NCI-H460 (cell line): ENCODE results near the gene NADSYN1. TPM values are rescaled to one million over a fixed set of nuclear protein-coding genes. Genes with fewer than 3 reads are reported as not detected.
"Not testable (repeated sequence)": the region's sequence is repeated elsewhere in the genome, so short reads cannot be mapped to it uniquely, and the experiment has no call there.

ENCODE experiments used
- DNase-seq: peaks from one replicate; pipeline ENCODE4 v3.0.0-alpha.2; 2016; ENCODE audit warnings: low read depth; ENCODE audit errors: extremely low read depth
- polyA plus RNA-seq: library from polyadenylated mRNA; depleted of rRNA; stranded (reverse); fragments of >200 nt; gene quantifications from 2 replicates; pipeline ENCODE4 v1.2.3, GENCODE V29; 2014; cell fraction: nucleus; rRNA removed
- total RNA-seq: library from RNA; depleted of rRNA; stranded (reverse); fragments of >200 nt; shearing (Covaris generic); gene quantifications from 2 replicates; pipeline ENCODE4 v1.2.3, GENCODE V29; 2014; rRNA removed

Gene NADSYN1
- total RNA-seq = 41.9 and 54.3 TPM in 2 replicates
- polyA plus RNA-seq = 222 and 280 TPM in 2 replicates

DNA sequence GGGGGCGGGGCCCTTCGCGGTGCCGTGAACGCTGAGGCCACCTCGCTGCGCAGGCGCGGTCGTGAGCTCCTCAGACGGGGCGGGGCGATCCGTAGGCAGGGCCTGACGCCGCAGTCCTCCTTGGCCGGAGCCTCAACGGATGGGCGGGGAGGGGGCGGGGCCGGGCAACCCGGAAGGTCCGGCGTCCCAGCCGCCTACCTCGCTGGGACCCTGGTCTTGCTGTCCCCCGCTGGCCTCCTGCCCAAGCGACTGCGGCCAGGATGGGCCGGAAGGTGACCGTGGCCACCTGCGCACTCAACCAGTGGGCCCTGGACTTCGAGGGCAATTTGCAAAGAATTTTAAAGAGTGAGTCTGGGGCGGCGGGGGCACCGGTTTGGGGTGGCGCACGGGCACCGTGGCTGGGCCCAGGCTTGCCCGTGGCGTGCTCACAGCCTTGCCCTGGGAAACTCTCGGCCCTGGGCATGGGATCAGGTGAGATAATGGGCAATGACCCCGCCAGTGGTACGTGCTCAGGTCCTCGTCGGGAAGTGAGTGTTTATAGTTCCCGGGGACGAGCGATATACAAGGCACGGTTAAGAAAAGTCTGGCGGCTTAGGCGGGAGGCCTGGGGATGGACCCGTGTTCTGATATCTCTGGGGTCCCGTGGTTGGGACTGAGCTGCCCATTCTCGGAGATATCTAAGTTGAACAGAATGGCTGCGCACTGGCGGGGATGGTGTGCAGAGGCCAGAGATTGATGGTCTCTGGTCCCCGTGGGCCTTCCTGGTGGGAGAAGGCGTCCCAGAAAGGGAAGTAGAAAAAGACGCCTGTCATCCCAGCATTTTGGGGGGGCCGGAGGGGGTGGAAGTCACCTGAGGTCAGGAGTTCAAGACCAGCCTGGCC is at the start of gene NADSYN1:
Gene NADSYN1 (plus strand): TSS at position 167 of the 881 bp plus-strand sequence. CDS start 94 bp downstream, at position 261.
- DNase-seq = peak; percentile 90

DNA sequence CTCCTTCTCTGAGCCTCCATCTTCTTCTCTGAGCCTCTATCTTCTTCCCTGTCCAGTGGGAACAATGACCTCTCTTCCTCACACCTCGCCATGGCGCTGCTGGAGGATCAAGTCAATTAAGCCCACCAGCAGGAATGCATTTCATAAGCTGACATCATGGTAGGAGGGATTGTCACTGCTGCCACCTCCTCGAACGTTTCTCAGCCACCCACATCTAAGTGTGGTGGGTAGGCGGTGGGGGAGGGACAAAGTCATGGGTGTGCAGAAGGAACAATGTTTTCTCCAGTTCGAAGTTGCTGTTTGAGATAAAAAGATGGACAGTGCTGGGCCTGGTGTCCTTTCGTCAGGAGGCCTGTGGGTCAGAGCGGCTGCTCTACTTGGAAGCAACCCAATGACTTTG is 48.8 kb upstream of the NADSYN1 start:
- no peak for DNase-seq

DNA sequence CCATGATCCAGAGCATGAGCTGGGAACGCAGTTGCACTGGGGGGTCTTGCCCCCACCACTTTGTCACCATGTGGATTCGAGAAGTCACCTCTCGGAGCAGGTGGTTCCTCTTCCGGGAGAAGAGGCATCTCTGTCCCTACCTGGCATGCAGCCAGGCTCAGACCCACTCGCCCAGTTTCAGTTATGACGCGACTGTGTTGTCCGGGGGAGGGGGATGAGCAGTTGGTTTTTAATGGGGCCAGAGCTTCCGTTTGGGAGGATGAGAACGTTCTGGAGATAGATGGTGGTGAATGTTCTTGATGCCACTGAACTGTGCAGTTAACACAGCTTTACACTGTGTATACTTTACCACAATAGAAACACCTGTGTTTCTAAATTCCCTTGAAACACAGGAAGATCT is 46.3 kb upstream of the NADSYN1 start:
- no peak for DNase-seq

DNA sequence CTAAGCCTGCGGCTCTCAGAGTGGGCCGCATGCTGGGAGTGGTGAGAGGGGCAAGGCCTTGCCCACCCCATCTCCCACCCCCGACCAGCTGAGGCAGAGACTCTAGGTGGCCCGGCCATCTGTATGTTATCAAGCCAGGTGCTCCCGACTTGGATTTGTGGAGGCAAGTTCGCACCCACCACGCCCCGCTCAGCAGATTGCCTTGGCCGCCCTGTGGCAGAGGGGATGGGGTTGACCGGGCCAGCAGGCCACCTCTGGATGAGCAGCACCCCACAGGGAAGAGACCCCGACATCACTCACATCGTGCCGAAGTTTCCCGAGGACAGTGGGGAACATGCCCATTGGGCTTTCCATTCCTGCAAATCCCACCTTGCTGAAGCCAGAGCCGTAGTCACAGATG is 45.6 kb upstream of the NADSYN1 start:
- no peak for DNase-seq

DNA sequence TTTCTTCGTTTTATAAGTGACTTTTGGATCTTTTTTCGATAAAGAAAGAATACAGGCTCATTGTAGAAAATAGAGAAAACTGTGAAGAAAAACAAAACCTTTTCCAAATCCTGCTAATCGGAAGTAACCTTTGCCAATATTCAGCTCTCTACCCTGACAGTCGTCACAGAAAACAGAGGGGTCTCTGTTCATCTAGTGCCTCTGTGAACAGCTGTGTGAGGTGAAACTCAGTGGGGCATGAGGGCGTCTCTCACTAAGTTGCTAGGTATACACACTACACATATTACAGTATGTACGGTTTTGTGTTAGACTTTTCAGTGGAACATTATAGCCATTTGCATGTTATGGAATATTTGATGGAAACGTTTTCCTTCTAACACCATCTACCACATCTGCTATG is 44.2 kb upstream of the NADSYN1 start:
- no peak for DNase-seq

DNA sequence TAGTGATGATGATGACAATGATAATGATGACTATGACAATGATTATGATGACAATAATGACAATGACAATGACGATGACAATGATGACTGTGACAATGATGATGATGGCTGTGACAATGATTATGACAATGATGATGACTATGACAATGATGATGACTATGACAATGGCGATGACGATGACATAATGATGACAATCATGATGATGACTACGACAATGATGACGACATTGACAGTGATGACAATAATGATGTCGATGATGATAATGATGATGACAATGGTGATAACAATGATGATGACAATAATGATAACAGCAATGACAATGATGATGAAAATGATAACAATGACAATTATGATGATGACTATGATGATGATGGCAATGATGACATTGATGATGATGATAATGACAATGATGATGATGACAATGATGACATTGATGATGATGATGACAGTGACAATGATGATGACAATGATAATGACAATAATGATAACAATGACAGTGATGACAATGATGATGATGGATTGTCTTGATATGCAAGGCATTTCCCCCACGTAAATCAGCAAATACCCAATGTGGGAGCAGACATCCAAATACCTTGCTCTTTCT is 42.5 kb upstream of the NADSYN1 start:
- DNase-seq = no peak

DNA sequence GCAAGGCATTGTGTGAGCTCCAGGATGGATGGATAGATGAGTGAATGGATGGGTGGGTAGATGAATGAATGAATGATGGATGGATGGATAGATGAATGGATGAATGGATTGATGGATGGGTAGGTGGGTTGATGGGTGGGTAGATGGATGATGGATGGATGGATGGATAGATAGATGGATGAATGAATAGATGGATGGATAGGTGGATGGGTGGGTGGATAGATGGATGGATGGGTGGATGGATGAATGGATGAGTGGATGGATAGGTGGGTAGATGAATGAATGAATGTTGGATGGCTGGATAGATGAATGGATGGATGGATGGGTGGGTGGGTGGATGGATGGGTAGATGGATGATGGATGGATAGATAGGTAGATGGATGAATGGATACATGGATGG is 38.4 kb upstream of the NADSYN1 start:
- DNase-seq = no peak

DNA sequence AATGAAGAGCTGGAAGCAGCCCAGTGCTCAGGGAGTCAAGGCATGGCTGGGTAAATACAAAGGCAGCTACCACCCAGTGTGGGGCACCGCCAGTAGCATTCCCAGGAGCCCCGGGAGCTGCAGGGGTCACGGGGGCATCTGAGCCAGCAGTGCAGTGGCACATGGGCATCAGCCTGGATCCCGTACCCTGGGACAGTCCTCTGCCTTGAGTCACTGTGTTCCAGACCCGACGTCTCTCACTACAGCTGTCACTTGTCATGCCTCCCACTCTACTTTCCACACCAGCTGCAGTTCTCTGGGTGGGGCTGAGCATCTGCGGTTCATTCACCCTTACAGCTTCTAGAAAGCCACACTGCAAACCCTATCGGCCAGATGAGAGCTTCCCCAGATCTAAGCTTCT is 34.4 kb upstream of the NADSYN1 start:
- DNase-seq = no peak

DNA sequence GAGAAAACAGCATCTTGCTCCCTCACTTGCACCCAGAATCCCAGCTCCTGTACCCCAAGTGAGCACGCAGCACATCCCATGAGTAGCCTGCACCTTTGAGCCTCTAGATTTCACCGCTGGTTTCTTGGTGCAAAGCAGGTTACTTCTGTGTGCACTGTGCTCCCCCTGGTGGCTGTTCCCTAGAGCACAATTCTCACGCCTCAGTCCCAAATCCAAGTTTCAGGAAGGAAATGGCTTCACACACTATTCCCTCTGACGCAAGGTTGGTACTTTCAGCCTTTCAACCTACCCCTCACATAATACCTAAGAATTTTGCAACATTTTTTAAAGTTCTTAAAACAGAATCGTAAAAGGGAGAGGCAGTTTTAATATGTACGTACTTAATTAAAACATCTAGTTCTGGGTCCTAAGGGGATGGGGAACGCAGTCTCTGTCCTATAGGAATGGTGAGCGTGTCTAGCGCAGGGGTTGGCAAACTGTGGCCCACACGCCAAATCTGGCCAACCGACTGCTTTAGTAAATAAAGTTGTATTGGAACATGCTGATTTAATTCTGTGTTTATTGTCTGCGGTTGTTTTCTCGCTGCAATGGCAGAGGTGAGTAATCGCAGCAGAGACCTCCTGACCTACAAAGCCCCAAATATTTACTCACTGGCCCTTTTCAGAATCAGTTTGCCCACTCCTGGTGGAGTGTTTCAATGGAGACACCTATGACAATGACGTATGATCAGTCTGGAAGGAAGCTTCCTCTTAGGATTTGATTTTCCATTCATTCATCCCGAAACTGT is 32.4 kb upstream of the NADSYN1 start:
- peak; percentile 50 for DNase-seq

DNA sequence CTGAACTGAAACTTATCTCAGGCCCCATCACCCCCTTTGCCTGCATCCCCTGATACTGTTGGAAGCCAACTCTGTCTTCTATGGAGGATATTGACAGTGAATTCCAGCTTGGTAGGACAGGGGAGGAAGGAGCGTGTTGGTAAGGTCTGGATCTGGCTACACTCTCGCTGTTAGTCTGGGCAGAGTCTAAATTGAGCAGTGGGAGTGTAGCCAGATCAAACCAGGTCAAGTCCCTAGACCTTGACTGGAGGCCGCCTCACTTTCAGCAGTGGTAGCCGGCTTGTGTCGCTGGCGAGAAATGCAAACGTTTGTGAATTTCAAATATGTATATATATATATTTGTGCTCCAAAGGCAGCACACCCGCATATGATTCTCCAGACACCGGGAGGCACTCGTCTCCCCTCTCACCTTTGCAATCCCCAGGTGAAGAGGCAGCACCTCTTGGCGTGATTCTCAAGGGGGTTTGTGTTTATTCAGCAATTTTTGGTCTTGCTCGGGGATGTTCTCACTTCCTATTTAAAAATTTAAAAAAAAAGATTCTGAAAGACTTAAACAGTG is 31.5 kb upstream of the NADSYN1 start:
- DNase-seq = no peak

DNA sequence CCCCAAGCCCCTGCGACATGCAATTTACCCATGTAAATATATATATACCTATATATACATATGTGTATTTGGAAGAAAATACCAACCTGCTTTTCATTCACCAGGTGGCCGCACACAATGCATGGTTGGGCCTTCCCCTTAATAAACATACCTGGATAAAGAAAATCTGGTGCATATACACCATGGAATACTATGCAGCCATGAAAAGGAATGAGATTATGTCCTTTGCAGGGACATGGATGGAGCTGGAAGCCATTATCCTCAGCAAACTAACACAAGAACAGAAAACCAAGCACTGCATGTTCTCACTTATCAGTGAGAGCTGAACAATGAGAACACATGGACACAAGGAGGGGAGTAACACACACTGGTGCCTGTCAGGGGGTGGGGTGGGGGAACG is 30.7 kb upstream of the NADSYN1 start:
- DNase-seq = not testable (repeated sequence)

DNA sequence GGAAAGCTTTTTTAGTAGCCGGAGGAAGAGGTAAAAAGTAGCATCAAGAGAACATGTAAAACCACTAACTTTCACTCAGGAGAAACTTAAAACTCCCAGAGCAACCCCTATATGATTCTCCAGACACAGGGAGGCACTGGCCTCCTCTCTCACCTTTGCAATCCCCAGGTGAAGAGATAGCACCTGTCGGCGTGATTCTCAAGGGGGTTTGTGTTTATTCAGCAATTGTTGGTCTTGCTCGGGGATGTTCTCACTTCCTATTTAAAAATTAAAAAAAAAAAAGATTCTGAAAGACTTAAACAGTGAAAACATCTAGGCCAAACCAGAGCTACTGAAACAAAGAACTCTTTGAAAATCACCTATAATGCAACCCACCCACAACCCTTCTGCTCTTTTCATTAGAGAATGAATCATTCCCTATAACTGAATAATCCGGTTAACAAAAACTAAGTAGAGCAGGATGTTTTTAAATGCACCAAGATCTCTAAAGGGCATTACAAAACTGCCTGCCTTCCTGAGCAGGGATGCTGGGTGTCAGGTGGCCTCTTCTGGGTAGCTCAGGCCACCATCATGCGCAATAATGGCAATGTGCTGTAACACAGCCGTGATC is 29.7 kb upstream of the NADSYN1 start:
- DNase-seq = no peak

DNA sequence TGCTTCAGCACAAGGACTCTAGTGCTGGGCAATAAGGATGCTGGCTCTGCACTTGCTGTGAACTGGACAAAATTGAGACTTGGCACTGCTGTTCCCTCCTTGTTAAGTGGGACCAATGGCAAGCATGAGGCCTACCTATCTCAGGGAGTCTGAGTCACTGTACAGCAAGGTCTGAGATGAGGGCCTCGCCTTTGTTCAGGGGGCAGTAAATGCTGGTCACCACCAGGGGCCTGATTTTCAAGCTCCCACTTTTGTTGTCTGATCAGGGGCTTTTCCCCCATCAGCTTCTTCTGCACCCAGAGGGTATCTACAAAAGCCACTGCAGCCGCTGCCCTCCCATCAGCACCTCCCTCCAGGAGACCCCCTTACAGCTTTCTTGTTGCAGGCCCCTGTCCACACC is 27.6 kb upstream of the NADSYN1 start:
- DNase-seq = no peak

DNA sequence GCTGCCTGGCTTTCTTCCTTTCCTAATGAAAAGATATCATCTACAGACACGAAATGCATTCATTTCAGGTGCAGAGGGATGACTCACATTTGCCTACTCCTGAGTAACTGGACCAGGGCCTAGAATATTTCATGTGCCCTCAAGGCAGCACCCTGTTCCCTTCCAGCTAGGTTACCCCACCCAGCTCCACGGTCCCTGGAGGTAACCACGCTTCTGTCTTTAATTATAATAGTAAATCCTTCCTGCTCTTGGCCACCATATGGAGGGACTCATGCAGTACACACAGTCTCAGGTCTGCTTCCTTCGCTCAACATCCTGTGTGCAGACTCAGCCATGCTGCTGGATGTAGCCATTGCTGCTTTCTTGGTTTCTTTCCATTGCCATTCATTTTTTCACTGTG is 27.1 kb upstream of the NADSYN1 start:
- DNase-seq = no peak

DNA sequence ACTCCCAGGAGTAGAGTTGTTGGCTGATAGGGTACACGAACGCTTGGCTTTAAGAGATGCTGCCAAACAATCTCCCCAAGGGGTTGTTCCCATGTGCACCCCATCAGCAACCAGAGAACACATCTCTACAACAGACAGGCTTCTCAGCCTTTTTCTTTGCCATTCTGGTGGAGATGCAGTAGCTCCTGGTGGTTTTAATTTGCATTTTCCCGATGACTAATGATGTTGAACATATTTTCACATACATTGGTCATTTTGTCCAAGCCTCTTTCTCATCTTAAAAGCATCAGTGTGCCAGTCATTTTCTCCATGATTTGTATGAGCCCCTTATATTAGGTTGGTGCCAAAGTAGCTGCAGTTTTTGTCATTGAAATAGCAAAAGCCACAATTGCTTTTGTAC is 26.6 kb upstream of the NADSYN1 start:
- no peak for DNase-seq

DNA sequence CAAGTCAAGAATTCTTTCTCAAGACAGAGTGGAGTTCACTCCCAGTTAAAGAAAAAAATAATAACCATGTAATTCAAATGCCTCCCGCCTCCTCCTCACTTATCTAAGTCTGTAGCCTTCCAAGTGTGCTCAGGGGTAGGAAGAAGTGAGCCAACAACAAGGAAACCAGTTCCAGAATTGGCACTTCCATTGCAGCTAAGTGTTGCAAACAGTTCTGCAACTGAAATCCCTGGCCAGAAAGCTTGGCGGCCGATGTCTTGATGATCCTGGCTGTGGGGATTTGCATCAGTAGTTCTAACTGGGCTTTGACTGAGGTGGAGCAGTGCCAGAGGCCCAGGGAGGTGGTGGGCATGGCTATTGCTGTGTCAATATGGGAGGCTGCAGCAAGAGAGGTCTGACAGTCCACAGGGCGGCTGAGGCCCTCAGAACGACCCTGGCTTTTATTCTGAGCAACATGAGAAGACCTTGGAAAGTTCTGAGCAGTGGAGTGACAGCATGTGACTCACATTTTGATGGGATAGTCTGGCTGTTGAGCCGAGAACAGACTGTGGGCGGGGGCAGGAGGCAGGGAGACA is 24.1 kb upstream of the NADSYN1 start:
- DNase-seq = no peak

DNA sequence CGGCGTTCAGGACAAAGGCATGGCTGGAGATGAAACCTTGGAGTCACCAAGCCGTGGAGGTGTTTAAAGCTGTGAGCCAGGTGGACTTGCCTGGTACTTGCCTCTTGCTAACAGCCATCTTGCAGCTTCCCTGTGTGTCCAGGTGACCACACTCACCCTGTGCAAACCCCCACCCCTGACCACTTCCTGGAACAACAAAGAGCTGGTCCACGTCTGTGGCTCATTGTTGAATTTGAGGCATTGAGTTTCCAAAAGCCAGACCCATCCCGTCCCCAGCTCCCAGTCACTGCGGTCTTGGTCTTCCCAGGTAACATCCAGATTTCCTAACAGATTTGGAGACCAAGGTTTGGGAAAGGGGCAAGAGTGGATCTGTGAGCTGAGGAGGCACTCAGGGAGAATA is 23.3 kb upstream of the NADSYN1 start:
- no peak for DNase-seq

DNA sequence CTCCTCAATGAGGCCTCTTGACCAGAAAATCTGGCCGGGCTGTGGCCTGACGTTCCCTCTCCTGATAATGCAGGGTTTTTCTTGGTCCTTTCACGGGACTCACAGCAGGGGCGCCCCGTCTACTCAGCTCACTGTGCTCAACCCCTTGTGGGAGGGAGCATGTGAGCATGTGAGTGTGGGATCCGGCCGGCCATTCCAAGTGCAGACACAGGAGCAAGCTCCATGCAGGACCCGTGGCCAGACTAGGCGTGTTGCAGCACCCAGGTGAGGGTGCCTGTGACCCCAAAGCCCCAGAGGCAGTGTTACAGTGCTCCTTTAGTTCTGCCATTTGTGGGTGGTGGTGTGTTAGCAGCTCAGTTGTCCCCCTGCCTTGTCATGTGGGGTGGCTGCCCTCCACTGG is 22.8 kb upstream of the NADSYN1 start:
- DNase-seq = no peak

DNA sequence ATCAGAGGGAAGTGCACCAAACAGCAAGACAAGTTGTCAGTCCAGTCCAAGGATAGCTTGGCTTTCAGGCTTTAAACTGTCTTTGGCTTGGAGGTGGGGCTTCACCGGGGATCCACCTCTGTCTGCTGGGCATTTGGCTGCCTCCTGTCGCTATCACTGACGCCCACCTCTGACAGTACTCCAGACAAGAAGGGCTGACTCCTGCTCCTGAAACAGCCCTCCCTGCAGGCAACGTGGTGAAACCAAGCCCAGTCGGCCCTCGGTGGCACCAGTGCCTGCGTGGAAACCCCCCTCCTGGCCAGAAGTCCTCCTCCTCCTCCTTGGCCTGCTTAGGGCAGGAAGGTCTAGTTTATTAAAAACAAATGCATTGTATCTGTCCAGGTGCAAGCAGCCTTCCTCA is 21.7 kb upstream of the NADSYN1 start:
- DNase-seq = no peak
